HG03460 (cell line): ENCODE results near the gene ZNF567.

Experiments used
- ATAC-seq: cut with Tn5 transposase; IDR thresholded peaks from one replicate; pipeline ENCODE4 v1.9.1; 2021; ENCODE audit not compliant: unreplicated experiment

Gene ZNF567

GRCh38 chr19:36750066-36750691 lies 62.8 kb downstream of the ZNF567 start:
- no peak for ATAC-seq
